ENCODE measurements around the gene MOB3B.

MOB3B gene

DNA sequence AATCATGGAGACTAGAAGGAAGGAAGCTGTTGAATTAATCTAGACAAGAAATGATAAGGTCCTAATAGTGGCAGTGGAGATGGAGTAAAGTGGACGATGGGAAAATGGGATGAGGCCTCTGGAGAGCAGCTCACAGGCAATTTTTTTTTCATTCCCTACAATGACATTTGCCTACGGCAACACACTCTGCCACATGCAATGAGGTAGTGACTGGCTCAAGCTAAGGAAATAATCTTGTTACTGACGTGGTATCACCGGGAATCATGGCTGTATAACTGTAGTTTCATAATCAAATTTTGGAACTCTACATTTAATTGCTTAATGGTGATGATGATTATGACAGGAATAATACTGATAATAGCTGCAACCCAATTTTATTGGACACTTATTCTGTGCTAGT lies 12.1 kb upstream of the MOB3B start:
- no peak for DNase-seq

DNA sequence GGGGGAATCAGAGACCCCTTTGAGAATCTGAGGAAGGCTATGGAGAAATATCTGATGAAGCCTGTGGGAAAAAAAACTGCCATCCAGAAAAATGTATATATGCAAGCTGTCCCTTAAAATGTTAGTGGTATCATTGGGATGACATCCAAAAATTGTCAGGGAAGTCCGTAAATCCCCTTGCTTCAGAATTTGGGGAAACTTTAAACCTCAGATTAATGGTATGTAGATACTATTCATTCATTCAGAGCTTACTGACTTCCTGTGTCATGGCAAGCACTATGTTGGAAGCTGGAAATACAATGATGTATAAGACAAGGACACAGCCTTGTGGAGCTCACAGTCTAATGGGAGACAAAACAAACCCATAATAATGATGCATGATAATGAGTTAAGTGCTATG lies 10.9 kb upstream of the MOB3B start:
- no peak for DNase-seq

DNA sequence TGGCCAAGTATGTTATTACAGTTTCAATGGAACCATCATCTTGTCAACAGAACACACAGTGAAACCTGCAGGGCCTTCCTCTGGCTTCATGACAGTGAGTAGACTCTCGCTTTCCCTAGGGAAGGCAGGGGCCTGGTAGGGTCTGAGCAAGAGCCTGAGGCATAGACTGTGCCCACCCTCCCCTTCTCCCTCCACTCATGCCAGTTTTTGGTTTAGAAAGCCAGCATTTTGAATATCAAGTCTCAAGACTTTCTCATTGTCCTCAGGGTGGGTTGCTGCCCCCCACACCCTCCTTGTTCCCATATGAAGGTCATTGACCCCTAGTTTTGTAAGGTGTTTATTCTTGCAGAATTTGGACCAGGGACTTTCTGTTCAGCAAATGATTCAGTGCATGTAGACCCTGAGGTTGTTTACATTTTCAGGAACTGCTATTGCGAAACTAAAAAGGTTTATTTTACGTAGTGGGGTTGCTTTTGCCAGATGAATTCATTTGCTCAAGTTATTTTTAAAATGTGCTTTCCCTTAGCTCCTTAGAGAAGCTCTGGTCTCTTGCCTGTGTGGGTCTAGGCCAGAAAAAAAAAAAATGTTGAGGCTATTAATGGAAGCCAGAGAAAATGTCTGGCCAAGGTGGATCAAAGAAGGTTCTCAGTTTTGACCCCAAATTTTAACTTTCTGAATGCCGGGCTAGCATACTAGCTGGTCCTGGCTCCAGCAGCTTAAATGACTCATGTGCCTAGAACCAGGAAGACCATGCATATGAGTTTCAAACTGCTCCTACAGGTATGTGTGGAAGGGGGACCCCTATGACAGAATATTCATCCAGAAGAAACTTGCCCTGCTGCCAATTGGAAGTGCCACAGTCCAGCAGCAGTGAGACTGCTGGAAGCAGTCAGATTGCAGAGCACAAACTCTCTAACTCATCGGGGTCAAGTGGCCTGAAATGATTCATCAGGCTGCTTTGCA lies 10.1 kb upstream of the MOB3B start:
- peak in 7 of 51 donors; percentile 9 to 66 (median 28) for DNase-seq

DNA sequence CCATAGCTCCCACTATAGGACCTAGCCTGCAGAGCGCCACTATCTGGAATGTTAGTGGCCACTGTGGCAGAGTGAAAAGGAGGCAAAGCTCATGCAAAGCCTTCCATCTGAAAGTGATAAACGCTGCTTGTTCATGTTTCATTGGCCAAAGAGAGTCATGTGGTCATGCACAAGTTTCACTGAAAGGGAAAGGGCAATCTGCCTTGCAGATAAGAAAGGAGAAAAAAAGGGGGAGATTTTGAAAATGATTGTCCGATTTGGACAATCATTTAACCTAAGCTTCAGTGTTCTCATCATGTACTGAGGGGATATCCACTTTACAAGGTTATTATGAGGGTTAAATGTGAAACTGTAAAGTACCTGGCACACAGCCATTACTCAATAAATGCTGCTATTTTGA lies 9.0 kb upstream of the MOB3B start:
- no peak for DNase-seq

DNA sequence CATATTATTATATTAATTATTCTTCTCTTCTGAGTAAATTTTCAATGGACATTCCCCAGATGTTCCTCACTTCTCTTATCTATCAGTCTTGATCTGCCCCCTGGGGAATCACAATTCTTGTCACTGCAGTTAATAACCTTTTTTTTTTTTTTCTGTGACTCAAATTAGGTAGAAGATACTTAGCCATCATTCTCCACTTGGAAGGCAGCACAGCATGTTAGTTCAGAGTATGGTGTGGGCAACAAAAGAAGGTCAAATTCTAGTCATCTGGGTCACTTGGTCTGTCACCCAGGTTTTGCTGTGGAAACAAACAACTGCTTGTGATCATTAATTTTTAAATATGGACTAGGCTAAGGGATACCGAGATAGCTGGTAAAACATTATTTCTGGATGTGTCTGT lies 8.1 kb upstream of the MOB3B start:
- DNase-seq: no peak

DNA sequence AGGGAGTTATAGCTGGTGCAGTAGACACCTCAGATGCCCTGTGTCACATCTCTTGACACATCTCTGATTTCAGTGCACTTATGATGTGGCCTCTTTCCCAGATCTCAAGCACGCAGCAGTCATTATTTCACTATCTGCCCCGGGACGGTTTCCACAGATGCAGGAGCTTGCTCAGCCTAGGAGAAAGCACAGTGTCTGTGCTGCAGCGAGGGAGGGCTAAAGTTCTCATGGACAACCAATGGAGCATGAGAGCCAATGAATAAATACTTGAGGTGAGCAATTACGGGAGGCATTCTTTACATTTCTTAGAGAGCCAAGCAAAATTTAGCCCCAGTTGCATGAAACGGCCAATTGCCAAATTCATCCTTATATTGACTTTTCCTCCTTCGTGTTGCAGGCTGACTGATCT lies 7.4 kb upstream of the MOB3B start:
- no peak for DNase-seq

DNA sequence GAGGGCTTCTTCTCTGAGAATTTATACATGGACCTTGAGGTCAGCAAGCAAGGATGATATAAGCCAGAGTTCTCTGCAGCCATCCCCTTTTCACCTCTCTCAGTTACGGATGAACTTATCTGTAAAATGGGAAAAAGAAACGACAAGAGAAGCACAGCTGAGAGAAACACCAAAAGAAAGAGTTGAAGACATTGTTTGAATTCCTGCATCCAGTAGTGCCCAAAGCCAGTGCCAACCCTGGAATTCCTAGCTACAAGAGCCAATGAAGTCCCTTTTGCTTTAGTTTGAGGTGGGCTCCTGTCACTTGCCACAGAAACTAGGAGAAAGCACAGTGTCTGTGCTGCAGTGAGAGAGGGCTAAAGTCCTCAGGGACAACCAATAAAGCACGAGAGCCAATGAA lies 6.6 kb upstream of the MOB3B start:
- DNase-seq: no peak

DNA sequence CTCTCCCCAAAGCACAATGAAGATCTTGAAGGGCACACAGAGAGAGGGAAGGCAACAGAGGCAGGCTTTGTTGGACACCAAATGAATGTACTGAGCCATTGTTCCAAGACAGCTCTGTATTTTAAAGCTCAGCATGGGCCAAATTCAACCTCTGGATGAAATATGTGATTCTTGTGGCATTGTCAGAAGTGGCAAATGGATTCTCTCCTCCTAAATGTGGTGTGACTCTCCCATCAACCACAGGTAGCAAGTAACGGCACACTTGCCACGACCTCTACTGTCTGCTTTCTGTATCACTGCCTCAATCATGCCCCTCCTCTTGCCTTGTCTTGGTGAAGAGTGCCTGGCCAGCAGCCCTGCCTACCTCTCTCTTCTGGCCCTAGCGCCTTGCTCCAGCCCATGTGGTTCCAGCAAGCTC lies 6.1 kb upstream of the MOB3B start:
- DNase-seq: peak in 25 of 51 donors; percentile 9 to 89 (median 31)

DNA sequence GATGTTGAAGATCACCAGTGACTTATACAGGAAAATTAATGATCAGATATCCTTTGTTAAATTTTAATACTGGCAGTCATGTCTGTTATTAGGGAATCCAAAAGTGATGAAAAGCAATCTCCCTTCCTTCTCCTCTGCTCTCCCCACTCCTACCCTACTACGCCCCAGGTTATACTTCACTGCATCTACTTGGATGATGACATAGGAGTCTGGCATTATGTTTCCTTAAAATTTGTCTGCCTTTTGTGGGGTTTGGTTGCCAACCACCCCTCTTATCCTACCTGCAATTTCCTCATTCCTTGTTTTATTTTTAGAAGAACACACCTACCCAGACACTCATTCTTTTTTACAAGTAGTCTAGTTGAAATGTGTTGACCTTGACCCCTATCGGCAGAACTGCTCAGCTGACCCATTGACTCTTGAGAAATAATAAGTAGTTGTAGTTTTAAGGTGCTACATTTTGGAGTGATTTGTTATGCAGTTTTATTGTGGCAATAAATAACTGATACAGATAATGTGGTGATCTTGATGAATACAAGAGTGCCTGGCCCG lies 5.1 kb upstream of the MOB3B start:
- DNase-seq: no peak

DNA sequence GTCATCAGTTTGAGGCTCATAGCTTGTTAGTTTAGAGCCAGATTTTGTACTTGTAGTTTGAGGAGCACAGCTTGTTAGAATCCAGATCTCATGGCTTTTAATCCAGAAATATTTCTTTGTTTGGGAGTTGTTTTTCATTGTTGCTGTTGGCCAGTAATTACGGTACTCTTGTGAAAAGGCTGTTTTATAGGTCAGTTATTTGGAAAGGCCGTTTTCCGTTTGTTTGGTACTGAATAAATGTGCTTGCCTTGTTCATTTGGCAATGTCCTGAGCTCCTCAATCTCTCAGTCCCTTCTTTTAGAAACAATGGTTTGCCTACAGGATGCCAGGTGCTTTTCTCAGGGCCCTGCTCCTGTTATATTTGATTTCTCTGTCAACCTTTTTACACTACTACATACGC lies 4.5 kb upstream of the MOB3B start:
- DNase-seq: peak in 3 of 51 donors; percentile 4 to 55 (median 46)

DNA sequence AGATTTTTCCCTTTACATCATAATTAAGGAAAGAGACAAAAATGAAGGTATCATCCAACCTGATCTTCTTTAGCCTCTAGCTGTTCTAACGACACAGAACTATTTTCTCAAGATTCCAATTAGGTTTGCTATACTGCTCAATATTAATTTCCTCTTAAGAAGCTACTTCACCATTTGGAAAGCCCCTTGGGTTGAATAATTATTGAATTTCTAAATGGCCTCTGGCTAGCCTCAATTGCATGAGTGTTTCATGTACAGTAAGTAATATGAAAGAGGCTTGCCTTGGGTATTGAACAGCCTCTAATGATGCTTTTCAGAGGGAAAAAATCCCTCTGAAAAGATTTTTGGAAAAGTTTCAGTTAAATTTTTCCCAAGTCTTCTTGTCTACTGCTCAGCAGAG lies 3.7 kb upstream of the MOB3B start:
- no peak for DNase-seq

DNA sequence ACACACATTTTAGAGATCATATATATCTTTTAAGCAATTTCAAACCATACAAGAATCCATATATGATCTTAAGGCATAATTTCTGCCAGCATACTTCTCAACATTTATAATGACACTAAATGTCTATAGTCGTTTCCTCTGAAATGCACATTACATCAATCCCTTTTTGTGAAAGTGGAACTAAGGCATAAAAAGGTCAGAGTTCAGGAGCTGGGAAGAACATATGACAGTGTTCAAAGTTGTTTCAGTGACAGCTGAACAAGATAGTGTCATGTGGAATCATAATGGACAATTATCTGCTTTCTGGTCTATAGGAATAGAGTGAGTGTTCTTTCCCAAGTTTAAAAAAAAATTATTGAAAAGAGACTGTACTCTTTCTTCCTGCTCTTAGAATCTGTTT lies 2.4 kb upstream of the MOB3B start:
- no peak for DNase-seq

DNA sequence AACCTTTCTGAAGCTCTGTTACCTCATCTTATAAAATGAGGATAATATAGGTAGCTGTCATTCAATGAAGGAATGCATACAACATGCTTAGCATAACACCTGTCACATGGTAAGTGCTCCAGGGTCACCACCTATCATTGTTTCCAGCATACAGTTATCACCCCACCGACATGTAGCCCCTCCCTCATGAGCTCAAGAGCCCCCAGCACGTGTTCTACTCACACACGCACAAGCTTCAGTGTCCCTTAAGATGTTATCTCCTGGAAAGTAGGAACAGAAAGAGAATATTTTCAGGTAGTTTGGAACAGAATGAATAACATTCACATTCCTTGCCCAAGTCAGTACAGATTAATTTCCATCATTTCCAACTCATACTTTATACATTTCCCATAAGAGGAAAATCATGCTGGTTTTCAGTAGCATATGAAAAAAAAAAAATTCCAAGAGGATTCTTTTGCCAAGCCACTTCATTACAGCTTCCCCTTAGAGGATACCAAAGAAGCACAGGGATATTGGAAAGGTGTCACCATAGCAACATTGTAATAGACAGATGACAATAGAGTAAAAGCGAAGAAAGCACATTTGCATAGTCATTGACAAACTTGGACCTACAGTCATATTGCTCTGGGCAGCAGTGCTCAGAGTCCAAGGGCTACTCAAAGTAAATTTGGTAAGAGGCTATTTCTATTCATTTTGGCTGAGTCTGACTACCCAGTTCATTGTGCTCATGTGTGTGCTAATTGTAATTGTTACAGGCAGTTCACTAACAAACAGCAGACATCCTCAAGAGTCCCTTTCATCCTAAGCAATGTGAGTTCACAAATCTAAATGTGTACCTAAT lies 1.5 kb upstream of the MOB3B start:
- no peak for DNase-seq

DNA sequence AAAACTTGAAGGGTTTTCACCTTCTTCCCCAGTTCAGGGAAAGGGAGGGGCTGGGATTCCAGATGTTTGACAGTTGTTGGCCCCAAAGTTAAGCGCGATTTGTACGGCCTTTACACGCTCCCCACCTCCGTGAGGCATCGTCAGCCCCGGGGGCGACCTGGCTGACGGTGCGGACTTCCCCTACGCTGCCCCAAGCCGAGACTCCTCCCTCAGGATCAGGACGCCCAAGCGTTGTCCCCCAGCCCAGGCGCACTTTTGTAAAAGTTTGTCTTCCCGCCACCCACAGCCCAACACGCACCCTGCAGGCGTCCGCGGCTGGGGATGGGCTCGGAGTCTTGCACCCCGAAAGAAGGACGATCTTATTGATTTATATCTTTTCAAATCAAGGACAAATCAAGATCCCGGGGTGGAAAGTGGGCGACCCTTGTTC lies 713 bp downstream of the MOB3B start:
- peak in 36 of 51 donors; percentile 1 to 73 (median 41) for DNase-seq

DNA sequence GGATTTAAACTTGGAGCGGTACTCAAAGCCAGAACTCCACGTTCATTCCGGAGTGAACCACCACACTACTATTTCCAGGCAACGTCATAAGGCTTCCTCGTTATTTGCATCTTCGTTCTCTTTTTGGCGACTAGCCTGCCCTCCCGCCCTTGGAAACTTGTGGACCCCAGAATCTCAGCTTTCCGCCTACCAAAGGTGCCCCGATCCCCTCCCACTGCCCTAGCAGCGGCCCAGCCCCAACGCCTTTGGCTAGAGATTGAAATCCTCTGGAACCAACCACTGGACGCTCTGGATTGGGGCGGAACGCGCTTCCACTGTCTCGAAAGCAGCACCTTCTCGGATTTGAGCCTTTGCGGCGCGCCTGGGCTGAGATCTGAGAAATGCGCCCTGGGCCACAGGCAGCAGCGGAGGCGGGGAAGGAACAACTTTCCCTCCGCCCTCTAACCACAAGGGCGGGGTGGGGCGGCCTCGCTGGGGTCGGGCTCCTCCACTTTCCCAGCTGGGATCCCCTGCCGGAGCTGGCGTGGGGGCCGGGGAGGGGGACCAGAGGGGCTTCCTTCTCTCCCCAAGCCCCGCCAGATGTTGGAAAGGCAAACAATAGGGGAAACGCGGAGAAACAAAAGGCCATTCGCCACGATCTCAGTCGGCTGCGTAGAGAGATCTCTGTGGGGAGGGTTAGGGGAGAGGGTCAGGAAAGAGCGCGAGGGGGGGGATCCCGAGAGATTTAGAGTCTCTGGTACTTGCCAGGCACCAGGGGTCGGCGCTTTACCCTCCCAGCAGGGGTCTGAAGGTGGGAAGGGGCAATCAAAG lies 1.3 kb downstream of the MOB3B start:
- peak in 47 of 51 donors; percentile 28 to 84 (median 59) for DNase-seq

DNA sequence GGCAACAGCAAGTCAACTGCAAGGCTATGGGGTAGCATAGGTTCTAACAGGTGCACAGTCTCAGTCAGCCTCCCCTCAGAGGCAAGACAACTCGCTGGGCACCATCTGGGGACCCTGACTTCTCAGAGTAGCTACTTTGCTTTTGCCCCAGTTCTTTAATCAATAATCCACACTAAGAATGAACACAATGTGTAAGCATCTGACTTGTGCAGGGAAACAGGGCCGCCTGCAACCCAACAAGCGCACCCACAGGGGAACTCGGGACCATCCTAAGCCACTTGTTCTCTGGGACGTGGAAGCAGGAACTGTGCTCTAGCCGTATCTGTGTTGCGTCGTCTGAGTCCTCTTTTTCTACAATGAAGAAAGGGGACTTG lies 1.9 kb downstream of the MOB3B start:
- peak in 9 of 51 donors; percentile 18 to 80 (median 44) for DNase-seq

DNA sequence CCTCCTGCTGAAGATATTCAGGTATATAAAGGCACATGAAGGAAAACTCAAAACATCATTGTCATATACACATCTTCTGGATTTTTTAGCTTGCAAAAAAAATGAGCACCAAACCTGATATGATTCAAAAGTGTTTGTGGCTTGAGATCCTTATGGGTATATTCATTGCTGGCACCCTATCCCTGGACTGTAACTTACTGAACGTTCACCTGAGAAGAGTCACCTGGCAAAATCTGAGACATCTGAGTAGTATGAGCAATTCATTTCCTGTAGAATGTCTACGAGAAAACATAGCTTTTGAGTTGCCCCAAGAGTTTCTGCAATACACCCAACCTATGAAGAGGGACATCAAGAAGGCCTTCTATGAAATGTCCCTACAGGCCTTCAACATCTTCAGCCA lies 5.4 kb downstream of the MOB3B start, which contains the start of gene IFNK:
Gene IFNK (plus strand): TSS at position 55 of the 400 bp plus-strand sequence. CDS start 47 bp downstream, at position 102.
- DNase-seq: no peak

DNA sequence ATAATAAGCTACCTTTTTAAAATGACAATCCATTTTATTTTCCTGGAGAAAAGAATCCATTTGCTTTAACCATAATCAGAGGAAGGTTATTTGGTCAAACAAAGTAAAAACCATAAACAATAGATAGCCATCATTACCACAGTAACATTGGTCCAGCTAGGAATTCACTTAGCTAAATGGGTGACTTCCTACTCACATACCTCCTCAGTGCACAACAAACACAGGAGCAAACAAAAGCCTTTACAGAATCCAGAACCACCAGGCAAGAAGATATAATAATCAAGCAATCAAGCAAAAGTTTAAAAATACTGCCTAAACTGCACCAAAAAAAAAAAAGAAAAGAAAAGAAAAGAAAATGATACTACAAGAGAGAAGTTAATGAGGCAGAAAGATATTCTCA lies 6.5 kb downstream of the MOB3B start:
- no peak for DNase-seq

DNA sequence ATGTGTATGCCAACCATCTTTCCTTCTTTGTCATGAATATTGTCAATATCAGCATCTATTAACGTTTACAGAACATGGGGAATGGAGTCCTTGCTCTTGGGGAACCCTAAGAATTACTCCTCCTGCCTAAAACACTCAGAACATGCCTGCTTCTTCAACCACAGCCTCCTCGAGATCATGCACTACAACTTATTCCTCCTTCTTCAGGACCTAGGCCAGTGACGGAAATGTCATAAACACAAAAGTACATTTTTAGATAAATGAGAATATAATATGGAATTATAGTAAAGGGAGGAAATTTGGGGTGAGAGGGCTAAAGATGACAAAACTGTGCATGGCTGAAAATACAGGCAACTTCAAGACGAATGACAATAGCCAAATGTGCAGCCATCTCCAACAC lies 8.6 kb downstream of the MOB3B start:
- no peak for DNase-seq

DNA sequence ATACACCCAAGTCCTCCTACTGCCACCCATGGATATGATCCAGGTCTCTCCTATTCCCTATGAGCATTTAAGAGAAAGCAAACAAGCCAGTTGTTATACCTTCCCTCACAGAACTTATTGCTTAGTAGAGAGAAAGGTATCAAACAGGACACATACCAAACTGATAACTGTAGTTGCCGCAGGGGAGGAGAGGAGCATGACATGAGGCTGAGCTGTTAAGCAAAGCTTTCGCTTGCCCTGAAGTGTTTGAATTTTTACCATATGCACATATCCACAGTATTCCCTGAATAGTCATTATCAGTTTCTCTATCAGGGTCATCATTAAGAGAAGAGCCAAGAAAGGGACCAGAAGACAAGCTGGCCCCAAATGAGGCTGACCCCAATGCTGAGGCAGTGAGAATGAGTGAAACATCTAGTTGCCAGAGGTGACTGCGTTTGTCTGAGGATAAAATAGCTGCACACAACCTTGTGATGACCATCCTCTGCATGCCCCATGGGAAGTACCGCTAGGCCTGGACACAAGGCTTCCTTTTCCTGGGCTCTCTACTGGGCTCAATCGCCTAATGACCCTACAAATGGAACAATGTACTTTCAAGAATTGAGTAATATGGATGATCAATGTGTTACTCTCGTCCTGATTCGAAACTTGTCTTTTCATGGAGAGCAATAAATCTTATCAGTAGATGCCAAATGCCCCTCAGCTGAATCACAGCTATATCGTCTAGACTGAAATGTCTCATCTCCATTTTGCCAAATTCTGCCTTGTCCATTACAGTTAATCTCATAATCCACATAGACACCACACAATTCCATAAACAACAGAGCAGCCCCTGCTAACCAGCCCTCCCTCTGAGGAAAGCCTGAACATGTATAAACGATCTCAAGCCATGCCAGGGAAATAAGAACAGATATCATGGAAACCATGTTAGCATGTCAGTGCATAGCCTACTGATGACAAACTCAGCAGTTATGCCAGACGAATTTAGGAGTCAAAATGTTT lies 9.8 kb downstream of the MOB3B start:
- no peak for DNase-seq
